Common myeloid progenitor, CD34-positive (primary cell): ENCODE measurements around the gene ANKRD17.

Experiments used
- CTCF ChIA-PET: fragments of 350-600 bp; sonication (Branson Sonifier 250); formaldehyde crosslinking; loops from one replicate; lab custom pipeline; 2021; ENCODE audit warnings: antibody characterized with exemption; lab: Charles Lee
- POLR2A ChIA-PET: fragments of 350-600 bp; sonication (Branson Sonifier 250); formaldehyde crosslinking; loops from one replicate; lab custom pipeline; 2021; ENCODE audit warnings: antibody characterized with exemption; lab: Charles Lee
- DNase-seq, 3 donors: peaks; one replicate each; pipeline versions ENCODE4 v3.0.0 to v3.0.0-alpha.2; 2013
- H3K27ac ChIP-seq, 2 experiments: 1 replicate in 1 of 2; 2 replicates in 1 of 2; pipeline ENCODE4 v1.7.0; 2013; ENCODE audit warnings: inconsistent platforms in 2 of 2, low read length in 2 of 2, mild to moderate bottlenecking in 2 of 2, low read depth in 1 of 2, moderate library complexity in 1 of 2; ENCODE audit not compliant: severe bottlenecking in 2 of 2, insufficient read depth in 1 of 2, poor library complexity in 1 of 2
- H3K27me3 ChIP-seq, 5 experiments: replicated peaks in 2 of 5; 1 replicate in 3 of 5; 2 replicates in 2 of 5; pipeline versions ENCODE4 v1.6.1 to v1.7.0; 2013; ENCODE audit warnings: low read length in 4 of 5, mild to moderate bottlenecking in 2 of 5, moderate library complexity in 2 of 5, inconsistent platforms in 1 of 5; ENCODE audit not compliant: insufficient read depth in 5 of 5, control insufficient read depth in 4 of 5
- H3K36me3 ChIP-seq, 4 experiments: 1 replicate in 2 of 4; 2 replicates in 2 of 4; pipeline versions ENCODE4 v1.6.1 to v1.7.0; 2013; ENCODE audit warnings: low read length in 3 of 4, control low read depth in 1 of 4, mild to moderate bottlenecking in 1 of 4; ENCODE audit not compliant: control insufficient read depth in 4 of 4, insufficient read depth in 4 of 4
- H3K4me1 ChIP-seq, 4 experiments: 1 replicate in 3 of 4; 2 replicates in 1 of 4; pipeline versions ENCODE4 v1.6.1 to v1.7.1; 2013; ENCODE audit warnings: low read length in 3 of 4, mild to moderate bottlenecking in 3 of 4, control low read depth in 1 of 4, inconsistent platforms in 1 of 4, moderate library complexity in 1 of 4; ENCODE audit not compliant: control insufficient read depth in 4 of 4, insufficient read depth in 4 of 4; ENCODE audit errors: control extremely low read depth in 1 of 4
- H3K4me3 ChIP-seq, 7 experiments: 1 replicate in 4 of 7; 2 replicates in 3 of 7; pipeline versions ENCODE4 v1.5.1 to v1.7.0; 2013; ENCODE audit warnings: mild to moderate bottlenecking in 7 of 7, low read length in 6 of 7, moderate library complexity in 6 of 7, inconsistent platforms in 2 of 7, low read depth in 2 of 7, control low read depth in 1 of 7; ENCODE audit not compliant: insufficient read depth in 4 of 7, control insufficient read depth in 1 of 7; ENCODE audit errors: extremely low read depth in 1 of 7
- H3K9me3 ChIP-seq, 5 experiments: 1 replicate in 4 of 5; 2 replicates in 1 of 5; pipeline versions ENCODE4 v1.6.1 to v1.7.1; 2013; ENCODE audit warnings: low read length in 4 of 5, mild to moderate bottlenecking in 2 of 5, inconsistent platforms in 1 of 5, low read depth in 1 of 5, moderate library complexity in 1 of 5; ENCODE audit not compliant: control insufficient read depth in 4 of 5, insufficient read depth in 2 of 5; ENCODE audit errors: control extremely low read depth in 1 of 5
- WGBS: methylation state at CpG from one replicate; pipeline ENCODE4 v1.1.5; 2013; ENCODE audit not compliant: insufficient coverage; 5-methylcytosine and 5-hydroxymethylcytosine counted together

ANKRD17 gene

DNA sequence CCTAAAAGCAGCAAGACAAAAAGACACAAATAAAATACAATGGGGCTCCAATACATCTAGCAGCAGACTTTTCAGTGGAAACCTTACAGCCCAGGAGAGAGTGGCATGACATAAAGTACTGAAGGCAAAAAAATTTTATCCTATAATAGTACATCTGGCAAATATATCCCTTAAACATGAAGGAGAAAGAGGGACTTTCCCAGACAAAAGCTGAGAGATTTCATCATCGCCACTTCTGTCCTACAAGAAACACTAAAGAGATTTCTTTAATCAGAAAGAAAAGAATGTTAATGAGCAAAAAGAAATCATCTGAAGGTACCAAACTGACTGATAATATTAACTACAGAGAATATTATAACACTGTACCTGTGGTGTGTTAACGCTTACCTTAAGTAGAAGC is 86.4 kb downstream of the ANKRD17 start:
- DNase-seq = no peak
- POLR2A ChIA-PET = no interaction called here
- CTCF ChIA-PET = interaction anchor here (0.7 kb wide), 1 partner anchor 52 kb away, joined by 3 read pairs; no protein-coding TSS in a partner anchor
- no peaks in the 10 kb centered on the region for H3K27me3 ChIP-seq
- H3K4me1 ChIP-seq = no peaks in the 10 kb centered on the region
- H3K9me3 ChIP-seq = peaks cover 3 to 46% (median 19%) of the 10 kb centered on the region in 5 experiments
- H3K4me3 ChIP-seq = no peak overlapping the region
- H3K27ac ChIP-seq = no peak overlapping the region
- no CpG with 5 or more reads among the region's 2 CpGs for WGBS
- H3K36me3 ChIP-seq = peaks cover 40 to 93% (median 57%) of the 10 kb centered on the region in 4 experiments

- H3K36me3 ChIP-seq = peaks cover 45 to 96% (median 62%) of the 10 kb centered on the region in 4 experiments
- POLR2A ChIA-PET = interaction anchor here (0.6 kb wide), 1 partner anchor 23 kb away, joined by 3 read pairs; no protein-coding TSS in a partner anchor
- 100% methylated on average over 4 of the region's 7 CpGs for WGBS
Measured at GRCh38 chr4:73170518-73171198, 87.9 kb downstream of the ANKRD17 start.

GRCh38 chr4:73166212-73166611 is 92.4 kb downstream of the ANKRD17 start:
- Histone ChIP-seq H3K4me1 (no peaks in the 10 kb centered on the region), H3K9me3 (peaks cover 0 to 21% (median 6%) of the 10 kb centered on the region in 5 experiments), H3K36me3 (peaks cover 31 to 76% (median 51%) of the 10 kb centered on the region in 4 experiments), H3K27me3 (no peaks in the 10 kb centered on the region), H3K27ac (no peak overlapping the region), H3K4me3 (no peak overlapping the region)
- POLR2A ChIA-PET = no interaction called here
- DNase-seq = no peak
- CTCF ChIA-PET = interaction anchor here (1.1 to 1.6 kb wide), 5 partner anchors 17 to 51 kb away, joined by 3 to 4 read pairs (median 3); no protein-coding TSS in a partner anchor

More at GRCh38 chr4:73170518-73171198, 87.9 kb downstream of the ANKRD17 start:
- no peak for DNase-seq
- peaks cover 9 to 57% (median 19%) of the 10 kb centered on the region in 5 experiments for H3K9me3 ChIP-seq
- CTCF ChIA-PET = interaction anchor here (1.1 to 1.5 kb wide), 2 partner anchors 9 to 19 kb away, joined by 3 to 6 read pairs; no protein-coding TSS in a partner anchor
- H3K27ac ChIP-seq = no peak overlapping the region
- no peaks in the 10 kb centered on the region for H3K27me3 ChIP-seq
- no peak overlapping the region for H3K4me3 ChIP-seq
- no peaks in the 10 kb centered on the region for H3K4me1 ChIP-seq

- H3K27me3 ChIP-seq = no peaks in the 10 kb centered on the region
- CTCF ChIA-PET = interaction anchor here (1.1 to 1.5 kb wide), 5 partner anchors 9 to 72 kb away, joined by 3 to 6 read pairs (median 3); no protein-coding TSS in a partner anchor
- H3K4me3 ChIP-seq = no peak overlapping the region
- H3K36me3 ChIP-seq = peaks cover 9 to 70% (median 39%) of the 10 kb centered on the region in 4 experiments
- no peaks in the 10 kb centered on the region for H3K4me1 ChIP-seq
- no peak for DNase-seq
- POLR2A ChIA-PET = no interaction called here
- no peak overlapping the region for H3K27ac ChIP-seq
- H3K9me3 ChIP-seq = peaks cover 0 to 9% (median 4%) of the 10 kb centered on the region in 5 experiments
- 93% methylated on average over 3 of the region's 8 CpGs for WGBS
Measured at GRCh38 chr4:73161527-73162185, 96.9 kb downstream of the ANKRD17 start.

DNA sequence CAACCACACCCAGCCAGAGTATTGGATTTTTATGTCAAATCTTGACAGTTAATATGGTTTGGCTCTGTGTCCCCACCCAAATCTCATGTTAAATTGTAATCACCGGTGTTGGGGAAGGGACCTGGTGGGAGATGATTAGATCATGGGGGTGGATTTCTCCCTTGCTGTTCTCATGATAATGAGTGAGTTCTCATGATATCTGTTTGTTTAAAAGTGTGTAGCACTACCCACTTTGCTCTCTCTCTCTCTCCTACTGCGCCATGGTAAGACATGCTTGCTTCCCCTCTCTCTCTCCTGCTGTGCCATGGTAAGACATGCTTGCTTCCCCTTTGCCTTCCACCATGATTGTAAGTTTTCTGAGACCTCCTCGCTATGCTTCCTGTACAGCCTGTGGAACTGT is 102.2 kb downstream of the ANKRD17 start:
- Histone ChIP-seq H3K36me3 (peaks cover 12 to 67% (median 40%) of the 10 kb centered on the region in 4 experiments), H3K4me1 (no peaks in the 10 kb centered on the region), H3K27ac (no peak overlapping the region), H3K27me3 (no peaks in the 10 kb centered on the region), H3K9me3 (no peaks in the 10 kb centered on the region), H3K4me3 (no peak overlapping the region)
- no peak for DNase-seq
- 100% methylated on average over 1 of the region's 3 CpGs for WGBS
- ChIA-PET POLR2A (no interaction called here), CTCF (no interaction called here)

DNA sequence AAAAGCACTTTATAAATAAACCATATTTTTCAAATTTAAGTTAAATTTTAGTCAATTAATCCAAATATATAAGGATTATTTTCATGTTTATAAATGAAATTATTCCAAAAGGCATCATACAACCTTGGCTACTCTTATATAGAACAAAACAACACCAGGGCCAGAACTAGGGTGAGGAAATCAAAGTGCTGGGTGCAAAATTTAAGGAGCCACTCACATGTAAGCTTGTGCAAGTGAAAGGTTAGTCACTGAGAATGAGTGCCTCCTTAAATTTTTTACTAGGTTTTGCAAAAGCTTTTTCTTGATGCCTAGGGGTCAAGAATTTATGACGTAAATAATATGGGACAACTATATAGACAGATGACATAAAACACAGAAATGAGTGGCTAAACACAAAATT is 105.7 kb downstream of the ANKRD17 start:
- Histone ChIP-seq H3K9me3 (no peaks in the 10 kb centered on the region), H3K4me3 (no peak overlapping the region), H3K4me1 (no peaks in the 10 kb centered on the region), H3K36me3 (peaks cover 11 to 61% (median 37%) of the 10 kb centered on the region in 4 experiments), H3K27ac (no peak overlapping the region), H3K27me3 (no peaks in the 10 kb centered on the region)
- POLR2A ChIA-PET = no interaction called here
- no peak for DNase-seq
- WGBS = no CpG with 5 or more reads among the region's 1 CpG
- CTCF ChIA-PET = interaction anchor here (1.2 to 2.3 kb wide), 3 partner anchors 9 to 105 kb away, joined by 3 to 13 read pairs (median 8); no protein-coding TSS in a partner anchor
